ENCODE measurements around the gene GALNT17.

DNA sequence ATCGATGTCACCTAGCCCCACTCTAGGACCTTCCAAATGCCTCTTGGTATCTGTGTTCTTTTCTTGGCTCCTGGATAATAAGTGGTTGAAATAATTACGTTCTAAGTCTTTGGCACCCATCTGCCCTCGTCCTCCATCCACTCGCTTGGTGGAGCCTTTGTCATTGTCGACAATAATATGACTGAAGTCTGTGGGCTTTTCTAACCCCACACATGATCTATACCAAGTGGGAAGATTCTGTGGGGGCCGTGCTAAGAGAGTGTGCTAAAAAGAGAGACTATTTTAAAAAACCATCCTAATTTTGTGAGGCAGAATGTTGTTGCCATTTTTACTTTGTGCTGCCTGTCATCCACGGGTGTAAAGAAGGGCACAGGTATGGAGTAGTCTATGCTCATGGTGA is 113.1 kb downstream of the GALNT17 start:
- TF ChIP-seq GLIS2 (tag by site-specific recombination; IDR thresholded peaks at IDR 0.05) (no peak), ZFP3 (tag by site-specific recombination; IDR thresholded peaks at IDR 0.05; ENCODE audit: low read depth) (no peak), ZXDB (tag by site-specific recombination; IDR thresholded peaks at IDR 0.05) (no peak), ZNF19 (tag by site-specific recombination; IDR thresholded peaks at IDR 0.05; ENCODE audit: low read depth) (no peak), ZNF639 (tag by site-specific recombination; IDR thresholded peaks at IDR 0.05) (no peak), REST (tag by site-specific recombination; IDR thresholded peaks at IDR 0.05) (no peak), REPIN1 (tag by site-specific recombination; IDR thresholded peaks at IDR 0.05; ENCODE audit: low read depth) (no peak), YY1 (tag by site-specific recombination; IDR thresholded peaks at IDR 0.05) (no peak), ZIC2 (tag by site-specific recombination; IDR thresholded peaks at IDR 0.05) (no peak), SETDB1 (IDR thresholded peaks at IDR 0.05; ENCODE audit: insufficient read length, low read length) (no peak), ZNF133 (tag by site-specific recombination; IDR thresholded peaks at IDR 0.05) (no peak), ZNF530 (tag by site-specific recombination; IDR thresholded peaks at IDR 0.05; ENCODE audit: low read depth) (no peak)
- TF ChIP-seq, protein P1, sequence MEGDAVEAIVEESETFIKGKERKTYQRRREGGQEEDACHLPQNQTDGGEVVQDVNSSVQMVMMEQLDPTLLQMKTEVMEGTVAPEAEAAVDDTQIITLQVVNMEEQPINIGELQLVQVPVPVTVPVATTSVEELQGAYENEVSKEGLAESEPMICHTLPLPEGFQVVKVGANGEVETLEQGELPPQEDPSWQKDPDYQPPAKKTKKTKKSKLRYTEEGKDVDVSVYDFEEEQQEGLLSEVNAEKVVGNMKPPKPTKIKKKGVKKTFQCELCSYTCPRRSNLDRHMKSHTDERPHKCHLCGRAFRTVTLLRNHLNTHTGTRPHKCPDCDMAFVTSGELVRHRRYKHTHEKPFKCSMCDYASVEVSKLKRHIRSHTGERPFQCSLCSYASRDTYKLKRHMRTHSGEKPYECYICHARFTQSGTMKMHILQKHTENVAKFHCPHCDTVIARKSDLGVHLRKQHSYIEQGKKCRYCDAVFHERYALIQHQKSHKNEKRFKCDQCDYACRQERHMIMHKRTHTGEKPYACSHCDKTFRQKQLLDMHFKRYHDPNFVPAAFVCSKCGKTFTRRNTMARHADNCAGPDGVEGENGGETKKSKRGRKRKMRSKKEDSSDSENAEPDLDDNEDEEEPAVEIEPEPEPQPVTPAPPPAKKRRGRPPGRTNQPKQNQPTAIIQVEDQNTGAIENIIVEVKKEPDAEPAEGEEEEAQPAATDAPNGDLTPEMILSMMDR (tag by site-specific recombination; IDR thresholded peaks at IDR 0.05), result no peak
- TF ChIP-seq, protein P2, sequence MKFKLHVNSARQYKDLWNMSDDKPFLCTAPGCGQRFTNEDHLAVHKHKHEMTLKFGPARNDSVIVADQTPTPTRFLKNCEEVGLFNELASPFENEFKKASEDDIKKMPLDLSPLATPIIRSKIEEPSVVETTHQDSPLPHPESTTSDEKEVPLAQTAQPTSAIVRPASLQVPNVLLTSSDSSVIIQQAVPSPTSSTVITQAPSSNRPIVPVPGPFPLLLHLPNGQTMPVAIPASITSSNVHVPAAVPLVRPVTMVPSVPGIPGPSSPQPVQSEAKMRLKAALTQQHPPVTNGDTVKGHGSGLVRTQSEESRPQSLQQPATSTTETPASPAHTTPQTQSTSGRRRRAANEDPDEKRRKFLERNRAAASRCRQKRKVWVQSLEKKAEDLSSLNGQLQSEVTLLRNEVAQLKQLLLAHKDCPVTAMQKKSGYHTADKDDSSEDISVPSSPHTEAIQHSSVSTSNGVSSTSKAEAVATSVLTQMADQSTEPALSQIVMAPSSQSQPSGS (tag by site-specific recombination; IDR thresholded peaks at IDR 0.05; ENCODE audit: low read depth), result no peak

All from HEK293 (cell line).